Mucosa of descending colon (tissue), 3 donors: ENCODE results near the gene APOA4. TPM values are rescaled to one million over a fixed set of nuclear protein-coding genes. Genes with fewer than 3 reads are reported as not detected.

Experiments
- ATAC-seq: fragments of 200-7000 bp; cut with Tn5 transposase; one replicate; pipeline ENCODE4 v1.9.1; 2020; ENCODE audit warnings: mild to moderate bottlenecking, moderate library complexity
- DNase-seq, 3 donors: peaks; one replicate each; pipeline ENCODE4 v3.0.0-alpha.2; 2020
- H3K36me3 ChIP-seq: fragments of 200-600 bp; one replicate; pipeline ENCODE4 v1.8.0; 2021; ENCODE audit warnings: low read depth, mild to moderate bottlenecking
- H3K4me1 ChIP-seq: fragments of 200-600 bp; one replicate; pipeline ENCODE4 v1.8.0; 2021; ENCODE audit warnings: low read depth, mild to moderate bottlenecking
- H3K4me3 ChIP-seq: fragments of 200-600 bp; one replicate; pipeline ENCODE4 v1.8.0; 2021; ENCODE audit warnings: mild to moderate bottlenecking
- H3K9me3 ChIP-seq: fragments of 200-600 bp; one replicate; pipeline ENCODE4 v1.8.0; 2021; ENCODE audit warnings: mild to moderate bottlenecking
- intact Hi-C, 2 donors: fragments of 100-400 bp; cut with DNase I in 1 of 2; cut with micrococcal nuclease in 1 of 2; formaldehyde crosslinking; loops; one replicate each; pipeline versions ENCODE4 v1.11.0 to v1.11.1; 2022; cut with DNase I, micrococcal nuclease
- total RNA-seq, 3 donors: library from RNA; stranded (reverse); fragmentation: NEBNext Ultra II Directional in 2 of 3; extraction: Animal tissue kit (Norgen Biotek cat#: 25700) in 2 of 3; gene quantifications; one replicate each; pipeline versions ENCODE4 v1.2.1 to v1.2.4, GENCODE V29; 2021 to 2023
- TF ChIP-seq, protein P1 (sequence below): fragments of 200-600 bp; IDR thresholded peaks from one replicate; pipeline ENCODE4 v1.8.0; 2022; ENCODE audit warnings: antibody characterized with exemption, mild to moderate bottlenecking
- donor health status: DM: no; HTN: no; CAD: no; lungs with moderate emphysema.
- donor health status: DM: no; HTN: no; CAD: no.
- donor health status: DM: no; HTN: yes; CAD: no.

The APOA4 gene
- total RNA-seq, 3 donors from 2014 or later, result not detected

- no peaks in the 10 kb centered on the region for H3K9me3 ChIP-seq
- no peak for ATAC-seq
- H3K4me1 ChIP-seq, result peaks cover 29% of the 10 kb centered on the region
- TF ChIP-seq, protein P1, sequence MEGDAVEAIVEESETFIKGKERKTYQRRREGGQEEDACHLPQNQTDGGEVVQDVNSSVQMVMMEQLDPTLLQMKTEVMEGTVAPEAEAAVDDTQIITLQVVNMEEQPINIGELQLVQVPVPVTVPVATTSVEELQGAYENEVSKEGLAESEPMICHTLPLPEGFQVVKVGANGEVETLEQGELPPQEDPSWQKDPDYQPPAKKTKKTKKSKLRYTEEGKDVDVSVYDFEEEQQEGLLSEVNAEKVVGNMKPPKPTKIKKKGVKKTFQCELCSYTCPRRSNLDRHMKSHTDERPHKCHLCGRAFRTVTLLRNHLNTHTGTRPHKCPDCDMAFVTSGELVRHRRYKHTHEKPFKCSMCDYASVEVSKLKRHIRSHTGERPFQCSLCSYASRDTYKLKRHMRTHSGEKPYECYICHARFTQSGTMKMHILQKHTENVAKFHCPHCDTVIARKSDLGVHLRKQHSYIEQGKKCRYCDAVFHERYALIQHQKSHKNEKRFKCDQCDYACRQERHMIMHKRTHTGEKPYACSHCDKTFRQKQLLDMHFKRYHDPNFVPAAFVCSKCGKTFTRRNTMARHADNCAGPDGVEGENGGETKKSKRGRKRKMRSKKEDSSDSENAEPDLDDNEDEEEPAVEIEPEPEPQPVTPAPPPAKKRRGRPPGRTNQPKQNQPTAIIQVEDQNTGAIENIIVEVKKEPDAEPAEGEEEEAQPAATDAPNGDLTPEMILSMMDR, result no peak
- no peak for DNase-seq
- H3K36me3 ChIP-seq, result no peaks in the 10 kb centered on the region
- intact Hi-C loops, result no loop called here
- no peak overlapping the region for H3K4me3 ChIP-seq
These were observed 26.0 kb upstream of the APOA4 start for GRCh38 chr11:116849060-116849459.

DNA sequence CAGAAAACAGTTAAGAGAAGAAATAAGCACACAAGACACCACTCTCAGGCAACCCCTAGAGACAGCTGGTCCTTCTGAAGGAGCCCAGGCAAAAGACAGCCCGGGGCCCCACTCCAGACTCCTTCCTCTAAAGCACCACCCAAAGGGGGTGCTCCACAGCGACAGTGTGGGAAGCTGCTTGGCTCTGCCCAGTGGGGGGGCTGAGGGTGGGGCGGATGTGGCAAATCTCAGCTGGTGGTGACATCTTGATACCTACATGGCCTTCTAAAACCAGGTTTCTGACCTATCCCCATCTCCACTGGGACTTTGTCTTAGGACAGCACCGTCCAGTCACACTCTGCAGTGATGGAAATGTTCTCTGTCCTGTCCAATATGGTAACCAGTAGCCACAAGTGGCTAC is 24.5 kb upstream of the APOA4 start:
- Histone ChIP-seq H3K4me1 (peaks cover 15% of the 10 kb centered on the region), H3K4me3 (no peak overlapping the region), H3K9me3 (no peaks in the 10 kb centered on the region), H3K36me3 (no peaks in the 10 kb centered on the region)
- TF ChIP-seq, protein P1, result no peak
- no peak for DNase-seq
- intact Hi-C loops, result no loop called here
- ATAC-seq, result no peak

GRCh38 chr11:116844722-116845121 is 21.6 kb upstream of the APOA4 start:
- TF ChIP-seq, protein P1, result no peak
- Histone ChIP-seq H3K4me1 (no peaks in the 10 kb centered on the region), H3K36me3 (no peaks in the 10 kb centered on the region), H3K4me3 (no peak overlapping the region), H3K9me3 (no peaks in the 10 kb centered on the region)
- no peak for ATAC-seq
- intact Hi-C loops, result no loop called here
- DNase-seq, result no peak

- ATAC-seq (no peak), DNase-seq (no peak)
- Histone ChIP-seq H3K4me3 (no peak overlapping the region), H3K36me3 (no peaks in the 10 kb centered on the region), H3K9me3 (no peaks in the 10 kb centered on the region), H3K4me1 (no peaks in the 10 kb centered on the region)
- intact Hi-C loops, result no loop called here
- TF ChIP-seq, protein P1, result no peak
These were observed 20.6 kb upstream of the APOA4 start for GRCh38 chr11:116843661-116844060.

- TF ChIP-seq, protein P1, result no peak
- H3K36me3 ChIP-seq, result no peaks in the 10 kb centered on the region
- no peaks in the 10 kb centered on the region for H3K4me1 ChIP-seq
- H3K9me3 ChIP-seq, result no peaks in the 10 kb centered on the region
- intact Hi-C loops, result no loop called here
- no peak overlapping the region for H3K4me3 ChIP-seq
- DNase-seq (no peak), ATAC-seq (peak; percentile 67)
These were observed 19.8 kb upstream of the APOA4 start for GRCh38 chr11:116842909-116843308.

GRCh38 chr11:116842117-116842516 is 19.0 kb upstream of the APOA4 start:
- no peak for ATAC-seq
- Histone ChIP-seq H3K4me1 (no peaks in the 10 kb centered on the region), H3K4me3 (no peak overlapping the region), H3K36me3 (no peaks in the 10 kb centered on the region), H3K9me3 (no peaks in the 10 kb centered on the region)
- no peak for DNase-seq
- intact Hi-C loops, result no loop called here
- TF ChIP-seq, protein P1, result no peak
